NT2/D1 (cell line): ENCODE measurements around the gene OTOP3.

Experiments used
- SUZ12 ChIP-seq: IDR thresholded peaks from 2 replicates; pipeline ENCODE4 v1.6.1; 2011; ENCODE audit not compliant: insufficient read length, insufficient read depth; ENCODE audit errors: extremely low read depth
- YY1 ChIP-seq: IDR thresholded peaks from 2 replicates; pipeline ENCODE4 v1.6.1; 2011; ENCODE audit not compliant: insufficient read length, insufficient read depth
- ZNF274 ChIP-seq: IDR thresholded peaks from 2 replicates; pipeline ENCODE4 v1.6.1; 2011; ENCODE audit warnings: mild to moderate bottlenecking, low read depth, low read length

- TF ChIP-seq YY1 (no peak), ZNF274 (no peak), SUZ12 (no peak)
Observed at GRCh38 chr17:74903034-74903433, 32.7 kb upstream of the OTOP3 start.
